IMR-90 (cell line): ENCODE measurements around the gene MAEL. TPM values are rescaled to one million over a fixed set of nuclear protein-coding genes. Genes with fewer than 3 reads are reported as not detected.

Experiments used
- ATAC-seq: fragments of 200-7000 bp; cut with Tn5 transposase; 2 replicates; pipeline ENCODE4 v1.9.1; 2020; ENCODE audit warnings: low read depth, mild to moderate bottlenecking, moderate library complexity
- BruUV-seq: library from RNA; stranded (reverse); fragments of 400-500 nt; replicated peaks from 2 replicates; lab custom pipeline; 2021; lab: Mats Ljungman, UMichigan
- CTCF ChIA-PET: fragments of 300-600 bp; formaldehyde crosslinking; extraction: SDS; loops from one replicate; lab custom pipeline; 2021; ENCODE audit warnings: antibody characterized with exemption; lab: Yijun Ruan, JAX
- POLR2A ChIA-PET: fragments of 300-600 bp; sonication (Branson Sonifier 250); formaldehyde crosslinking; loops from one replicate; lab custom pipeline; 2022; ENCODE audit warnings: antibody characterized with exemption; ENCODE audit not compliant: unreplicated experiment; lab: Charles Lee
- DNase-seq: peaks from one replicate; pipeline ENCODE4 v3.0.0; 2013
- H2AFZ ChIP-seq: replicated peaks from 2 replicates; pipeline ENCODE3; 2013; ENCODE audit warnings: low read length, mild to moderate bottlenecking; ENCODE audit not compliant: poor library complexity
- H2AK5ac ChIP-seq: 2 replicates; pipeline ENCODE4 v1.6.1; 2013; ENCODE audit warnings: low read depth, low read length, inconsistent platforms
- H2AK9ac ChIP-seq: replicated peaks from 2 replicates; pipeline ENCODE3; 2013; ENCODE audit warnings: mild to moderate bottlenecking, low read depth, low read length, moderate library complexity; ENCODE audit not compliant: poor library complexity
- H2BK120ac ChIP-seq: 2 replicates; pipeline ENCODE4 v1.6.1; 2013; ENCODE audit warnings: low read depth, low read length, inconsistent platforms
- H2BK15ac ChIP-seq: 3 replicates; pipeline ENCODE4 v1.6.1; 2013; ENCODE audit warnings: low read depth, low read length, inconsistent platforms
- H2BK20ac ChIP-seq: 2 replicates; pipeline ENCODE4 v1.6.1; 2013; ENCODE audit warnings: low read depth, mild to moderate bottlenecking, inconsistent platforms, low read length, moderate library complexity
- H2BK5ac ChIP-seq: 2 replicates; pipeline ENCODE4 v1.6.1; 2013; ENCODE audit warnings: mild to moderate bottlenecking, low read depth, low read length, inconsistent platforms; ENCODE audit not compliant: poor library complexity, severe bottlenecking
- H3K14ac ChIP-seq: replicated peaks from 2 replicates; pipeline ENCODE4 v1.6.1; 2013; ENCODE audit warnings: low read depth, low read length, inconsistent platforms
- H3K18ac ChIP-seq: 2 replicates; pipeline ENCODE4 v1.6.1; 2013; ENCODE audit warnings: low read depth, low read length, control low read depth
- H3K23ac ChIP-seq: 2 replicates; pipeline ENCODE4 v1.6.1; 2013; ENCODE audit warnings: low read depth, low read length, inconsistent platforms
- H3K27ac ChIP-seq: 2 replicates; pipeline ENCODE4 v1.5.1; 2013; ENCODE audit warnings: mild to moderate bottlenecking, control low read depth, low read length; ENCODE audit not compliant: insufficient read depth
- H3K27me3 ChIP-seq: 2 replicates; pipeline ENCODE4 v1.6.1; 2013; ENCODE audit warnings: low read length; ENCODE audit not compliant: control insufficient read depth, insufficient read depth
- H3K36me3 ChIP-seq: 2 replicates; pipeline ENCODE4 v1.6.1; 2013; ENCODE audit warnings: low read length, mixed read lengths; ENCODE audit not compliant: control insufficient read depth, insufficient read depth
- H3K4ac ChIP-seq: 2 replicates; pipeline ENCODE4 v1.6.1; 2013; ENCODE audit warnings: low read depth, low read length, inconsistent platforms
- H3K4me1 ChIP-seq: 2 replicates; pipeline ENCODE4 v1.6.1; 2013; ENCODE audit warnings: low read length, mixed read lengths; ENCODE audit not compliant: control insufficient read depth, insufficient read depth
- H3K4me2 ChIP-seq: 2 replicates; pipeline ENCODE4 v1.6.1; 2013; ENCODE audit warnings: low read depth, mild to moderate bottlenecking, control low read depth, low read length, moderate library complexity
- H3K4me3 ChIP-seq: 2 replicates; pipeline ENCODE4 v1.5.1; 2013; ENCODE audit warnings: low read depth, mild to moderate bottlenecking, control low read depth, low read length, moderate library complexity; ENCODE audit not compliant: insufficient read depth
- H3K56ac ChIP-seq: 2 replicates; pipeline ENCODE4 v1.6.1; 2013; ENCODE audit warnings: low read length, inconsistent platforms; ENCODE audit not compliant: insufficient read depth; ENCODE audit errors: extremely low read depth
- H3K79me1 ChIP-seq, 2 experiments: 2 replicates each; pipeline ENCODE4 v1.6.1; 2013; ENCODE audit warnings: low read length in 2 of 2, inconsistent platforms in 1 of 2, low read depth in 1 of 2
- H3K9ac ChIP-seq: 2 replicates; pipeline ENCODE4 v1.6.1; 2013; ENCODE audit warnings: low read depth, low read length, control low read depth
- H3K9me1 ChIP-seq: 2 replicates; pipeline ENCODE4 v1.6.1; 2013; ENCODE audit warnings: low read length, inconsistent platforms; ENCODE audit not compliant: insufficient read depth
- H3K9me3 ChIP-seq: 2 replicates; pipeline ENCODE4 v1.6.1; 2013; ENCODE audit warnings: low read length; ENCODE audit not compliant: control insufficient read depth, insufficient read depth
- H4K20me1 ChIP-seq: 2 replicates; pipeline ENCODE4 v1.6.1; 2013; ENCODE audit warnings: low read length, inconsistent platforms; ENCODE audit not compliant: insufficient read depth
- H4K5ac ChIP-seq: 2 replicates; pipeline ENCODE4 v1.6.1; 2013; ENCODE audit warnings: mild to moderate bottlenecking, low read depth, low read length, control low read depth
- H4K8ac ChIP-seq, 2 experiments: 2 replicates each; pipeline ENCODE4 v1.6.1; 2013; ENCODE audit warnings: low read depth in 2 of 2, low read length in 2 of 2, control low read depth in 1 of 2, inconsistent platforms in 1 of 2
- H4K91ac ChIP-seq: 2 replicates; pipeline ENCODE4 v1.6.1; 2013; ENCODE audit warnings: low read depth, low read length, inconsistent platforms; ENCODE audit not compliant: insufficient read depth
- BHLHE40 ChIP-seq: fragments of 150-350 bp; IDR thresholded peaks from 2 replicates; pipeline ENCODE4 v1.6.1; 2016; ENCODE audit warnings: mild to moderate bottlenecking, low read depth, low read length
- FOS ChIP-seq: fragments of 150-350 bp; IDR thresholded peaks from 2 replicates; pipeline ENCODE4 v1.6.1; 2016; ENCODE audit warnings: low read depth, low read length
- MXI1 ChIP-seq: IDR thresholded peaks from 2 replicates; pipeline ENCODE4 v1.6.1; 2012; ENCODE audit warnings: low read depth, mild to moderate bottlenecking, low read length, moderate library complexity, borderline replicate concordance
- RAD21 ChIP-seq: IDR thresholded peaks from 2 replicates; pipeline ENCODE4 v1.6.1; 2012; ENCODE audit warnings: low read length, improper control_type of control experiment
- RCOR1 ChIP-seq: IDR thresholded peaks from 2 replicates; pipeline ENCODE4 v1.6.1; 2012; ENCODE audit warnings: mild to moderate bottlenecking, low read length, improper control_type of control experiment; ENCODE audit not compliant: insufficient replicate concordance
- WGBS, 2 experiments: methylation state at CpG; one replicate each; pipeline versions ENCODE4 v1.1.5 to v1.1.7; 2013; ENCODE audit warnings: missing lambda C conversion rate in 2 of 2; ENCODE audit not compliant: insufficient read length in 1 of 2; ENCODE audit errors: extremely low coverage in 2 of 2; 5-methylcytosine and 5-hydroxymethylcytosine counted together
- dilution Hi-C: fragments of 300-500 bp; cut with HindIII; formaldehyde crosslinking; loops from one replicate; pipeline ENCODE4 v1.14.3; 2018; ENCODE audit warnings: low sequenced_read_pairs; ENCODE audit not compliant: unreplicated experiment
- in situ Hi-C: fragments of 300-500 bp; cut with MboI; formaldehyde crosslinking; loops from 3 replicates; pipeline ENCODE4 v1.14.3; 2019; ENCODE audit warnings: low sequenced_read_pairs, inconsistent platforms, mixed read lengths
- intact Hi-C: fragments of 100-400 bp; cut with micrococcal nuclease; formaldehyde crosslinking; loops from 2 replicates; pipeline ENCODE4 v1.10.0; 2022
- polyA plus RNA-seq, 3 experiments: library from polyadenylated mRNA; depleted of rRNA; stranded (reverse); fragments of >200 nt; gene quantifications; 2 replicates each; pipeline ENCODE4 v1.2.3, GENCODE V29; 2012; ENCODE audit warnings: low replicate concordance in 1 of 3
- total RNA-seq: library from RNA; depleted of rRNA; stranded (reverse); fragments of >200 nt; gene quantifications from 2 replicates; pipeline ENCODE4 v1.2.3, GENCODE V29; 2012

The MAEL gene
- total and polyA plus RNA-seq, 2 of the 4 experiments (the other 2 are of a cell fraction): not detected

DNA sequence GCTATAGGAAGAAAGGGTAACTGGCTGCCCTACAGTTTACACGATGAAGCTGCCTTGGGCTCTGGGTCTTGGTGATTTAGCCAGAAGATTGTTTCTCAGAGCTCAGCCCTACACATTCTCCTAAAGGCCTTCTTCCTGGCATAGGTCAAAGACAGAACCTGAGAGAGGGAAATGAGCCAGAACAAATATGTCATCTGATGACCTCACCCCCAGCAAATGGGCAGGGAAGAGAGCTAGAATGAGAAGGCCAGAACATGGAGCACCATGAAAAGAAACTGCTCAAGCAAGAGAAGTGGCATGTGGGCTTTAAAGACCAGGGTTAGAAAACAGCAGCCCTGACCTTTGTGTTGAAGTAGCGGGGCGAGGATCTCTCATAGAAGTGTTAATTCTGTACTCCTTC is 8.3 kb upstream of the MAEL start:
- H4K20me1 ChIP-seq: no peaks in the 10 kb centered on the region
- H3K27me3 ChIP-seq: peaks cover 11% of the 10 kb centered on the region
- H4K91ac ChIP-seq: no peak overlapping the region
- H3K27ac ChIP-seq: no peak overlapping the region
- ATAC-seq (no peak), DNase-seq (no peak)
- no peak overlapping the region for H2BK15ac ChIP-seq
- TF ChIP-seq RCOR1 (no peak), RAD21 (no peak), MXI1 (no peak), FOS (no peak), BHLHE40 (no peak)
- H3K18ac ChIP-seq: no peak overlapping the region
- H3K9me3 ChIP-seq: no peaks in the 10 kb centered on the region
- no peaks in the 10 kb centered on the region for H3K36me3 ChIP-seq
- no peaks in the 10 kb centered on the region for H3K9me1 ChIP-seq
- H2BK5ac ChIP-seq: no peak overlapping the region
- H2AFZ ChIP-seq: no peak overlapping the region
- H3K4me2 ChIP-seq: no peak overlapping the region
- WGBS, 2 experiments: no CpG with 5 or more reads among the region's 3 CpGs
- no peak overlapping the region for H2BK120ac ChIP-seq
- no peak overlapping the region for H3K56ac ChIP-seq
- no TSS peak for BruUV-seq
- CTCF ChIA-PET: interaction anchor here (1.7 kb wide), 1 partner anchor 15 kb away, joined by 5 read pairs; no protein-coding TSS in a partner anchor
- H3K14ac ChIP-seq: no peak overlapping the region
- H2AK5ac ChIP-seq: no peak overlapping the region
- dilution Hi-C loops (no loop called here), intact Hi-C loops (no loop called here), in situ Hi-C loops (no loop called here)
- no peak overlapping the region for H3K23ac ChIP-seq
- no peak overlapping the region for H3K4ac ChIP-seq
- no peak overlapping the region for H4K8ac ChIP-seq
- no peak overlapping the region for H4K5ac ChIP-seq
- no peak overlapping the region for H2AK9ac ChIP-seq
- H3K4me3 ChIP-seq: no peak overlapping the region
- H3K79me1 ChIP-seq: no peaks in the 10 kb centered on the region
- H3K4me1 ChIP-seq: no peaks in the 10 kb centered on the region
- H3K9ac ChIP-seq: no peak overlapping the region
- H2BK20ac ChIP-seq: no peak overlapping the region
- POLR2A ChIA-PET: no interaction called here
